Esophagus muscularis mucosa (tissue), 4 donors: Measurements from ENCODE around the gene SPATA12. TPM values are rescaled to one million over a fixed set of nuclear protein-coding genes. Genes with fewer than 3 reads are reported as not detected.

Experiments used
- DNase-seq: peaks from one replicate; pipeline ENCODE4 v3.0.0-alpha.2; 2017; ENCODE audit errors: extremely low spot score
- H3K27ac ChIP-seq, 4 donors: fragments of 200-600 bp; sonication (generic); replicated peaks in 1 of 4; 1 replicate in 3 of 4; 2 replicates in 1 of 4; pipeline ENCODE4 v1.5.1; 2016 to 2019; ENCODE audit warnings: mild to moderate bottlenecking in 1 of 4
- H3K27me3 ChIP-seq, 4 donors: fragments of 200-600 bp; sonication (generic); one replicate each; pipeline versions ENCODE4 v1.5.1 to v1.6.0; 2016 to 2019
- H3K36me3 ChIP-seq, 4 donors: fragments of 200-600 bp; sonication (generic); one replicate each; pipeline ENCODE4 v1.5.1; 2016 to 2019
- H3K4me1 ChIP-seq, 4 donors: fragments of 200-600 bp; sonication (generic); one replicate each; pipeline ENCODE4 v1.5.1; 2016 to 2019
- H3K4me3 ChIP-seq, 4 donors: fragments of 200-600 bp; sonication (generic); 1 replicate in 2 of 4; 2 replicates in 2 of 4; pipeline ENCODE4 v1.5.1; 2016 to 2019; ENCODE audit warnings: mild to moderate bottlenecking in 4 of 4, moderate library complexity in 1 of 4
- H3K9me3 ChIP-seq, 4 donors: fragments of 200-600 bp; sonication (generic); 1 replicate in 3 of 4; 2 replicates in 1 of 4; pipeline ENCODE4 v1.5.1; 2016 to 2019
- CTCF ChIP-seq, 3 experiments: fragments of 200-600 bp in 2 of 3; fragments of 450-650 bp in 1 of 3; sonication (generic) in 2 of 3; IDR thresholded peaks; one replicate each; pipeline ENCODE4 v1.5.1; 2017 to 2019; ENCODE audit warnings: antibody characterized with exemption in 3 of 3, mild to moderate bottlenecking in 2 of 3, moderate library complexity in 1 of 3
- EP300 ChIP-seq: sonication (generic); formaldehyde crosslinking; IDR thresholded peaks from one replicate; pipeline ENCODE4 v1.6.1; 2017; ENCODE audit warnings: antibody characterized with exemption
- POLR2A ChIP-seq: fragments of 450-650 bp; IDR thresholded peaks from one replicate; pipeline ENCODE4 v1.6.1; 2017; ENCODE audit warnings: antibody characterized with exemption, moderate library complexity, mild to moderate bottlenecking, low read depth
- POLR2AphosphoS5 ChIP-seq, 2 donors: sonication (generic); formaldehyde crosslinking; IDR thresholded peaks; one replicate each; pipeline ENCODE4 v1.6.1; 2017; ENCODE audit warnings: antibody characterized with exemption in 2 of 2
- WGBS: methylation state at CpG from one replicate; pipeline ENCODE4 v1.1.5; 2018; 5-methylcytosine and 5-hydroxymethylcytosine counted together
- intact Hi-C: fragments of 100-400 bp; cut with DNase I; formaldehyde crosslinking; loops from one replicate; pipeline ENCODE4 v1.15.1; 2023
- total RNA-seq, 4 donors: library from RNA; depleted of rRNA; stranded (reverse); fragments of >200 nt; gene quantifications; one replicate each; pipeline versions ENCODE4 v1.1.0 to v1.2.1, GENCODE V29; 2016

Gene SPATA12
- total RNA-seq, 4 donors from 2014 or later: 0.13 TPM; not detected in 3

GRCh38 chr3:57120451-57121174 is 60.1 kb downstream of the SPATA12 start:
- Histone ChIP-seq H3K4me1 (peaks cover 0 to 6% (median 3%) of the 10 kb centered on the region in 4 donors), H3K27ac (no peak overlapping the region), H3K27me3 (no peaks in the 10 kb centered on the region), H3K4me3 (no peak overlapping the region), H3K9me3 (no peaks in the 10 kb centered on the region), H3K36me3 (no peaks in the 10 kb centered on the region)
- TF ChIP-seq POLR2AphosphoS5 (IDR thresholded peaks at IDR 0.05): no peak
- no peak for TF ChIP-seq EP300
- no peak for TF ChIP-seq CTCF (IDR thresholded peaks at IDR 0.05)
- TF ChIP-seq POLR2A: no peak
- DNase-seq: no peak
- WGBS: 76% methylated on average over 10 of the region's 10 CpGs
- intact Hi-C loops: no loop called here

Other genes with a start within 250 kb of the SPATA12 start
- 10 to 100 TPM in 2 of 4 donors, 1 to 10 TPM in 2; 6.1 to 13.2 (median 9.5) TPM for gene IL17RD, start 104.7 kb downstream of the SPATA12 start, total RNA-seq
- gene HESX1, start 139.3 kb downstream of the SPATA12 start, total RNA-seq: under 1 TPM in 3 of 4 donors, not detected in 1; 0.52 to 0.86 (median 0.83) TPM
- 10 to 100 TPM; 41.1 to 53.2 (median 46.9) TPM for gene APPL1, start 167.1 kb downstream of the SPATA12 start, total RNA-seq
- gene ASB14, start 232.0 kb downstream of the SPATA12 start, total RNA-seq: not detected